NB4 (cell line): Measurements from ENCODE around the gene AK8.

Experiments used
- CTCF ChIP-seq: IDR thresholded peaks from one replicate; pipeline ENCODE4 v1.5.1; 2012; ENCODE audit warnings: low read depth, low read length
- POLR2A ChIP-seq: IDR thresholded peaks from 2 replicates; pipeline ENCODE4 v1.6.1; 2011; ENCODE audit warnings: mild to moderate bottlenecking; ENCODE audit not compliant: insufficient read length; ENCODE audit errors: extremely low read depth

- TF ChIP-seq POLR2A (no peak), CTCF (no peak)
Observed at GRCh38 chr9:132825430-132825829, 52.7 kb downstream of the AK8 start.
